K562 (cell line): Measurements from ENCODE around the gene DPP9. TPM values are rescaled to one million over a fixed set of nuclear protein-coding genes. Genes with fewer than 3 reads are reported as not detected.
A peak's percentile ranks its signal among the peaks of the same experiment; 100 is the strongest.

Experiments used
- BRD9 ChIP-seq: fragments of 450-650 bp; IDR thresholded peaks from 2 replicates; pipeline ENCODE4 v1.6.1; 2018; ENCODE audit warnings: low read depth; ENCODE audit not compliant: partially characterized antibody
- FOXA3 ChIP-seq, 2 experiments: fragments of 450-650 bp in 1 of 2; sonication (generic) in 1 of 2; formaldehyde crosslinking; IDR thresholded peaks in 1 of 2; conservative IDR thresholded peaks in 1 of 2; 2 replicates each; pipeline versions ENCODE4 v1.4.0 to v1.8.0; 2020 to 2022; ENCODE audit warnings: mild to moderate bottlenecking in 2 of 2, missing genetic modification reagents in 1 of 2
- GABPA ChIP-seq: fragments of 200-800 bp; sonication (Bioruptor generic); conservative IDR thresholded peaks from 2 replicates; pipeline ENCODE4 v1.6.1; 2016; ENCODE audit warnings: low read depth, missing genetic modification characterization, missing compliant biosample characterization
- GTF2E2 ChIP-seq: fragments of 200-800 bp; sonication (Bioruptor generic); IDR thresholded peaks from 2 replicates; pipeline ENCODE4 v1.6.1; 2016; ENCODE audit warnings: missing genetic modification characterization, missing compliant biosample characterization
- HMBOX1 ChIP-seq: sonication (generic); IDR thresholded peaks from 2 replicates; pipeline ENCODE4 v1.6.1; 2016
- JUNB ChIP-seq: fragments of 450-650 bp; formaldehyde crosslinking; conservative IDR thresholded peaks from 2 replicates; pipeline ENCODE4 v1.4.0; 2020; ENCODE audit warnings: mild to moderate bottlenecking
- KDM5B ChIP-seq: fragments of 200-600 bp; sonication (generic); IDR thresholded peaks from 2 replicates; pipeline ENCODE4 v1.6.1; 2012; ENCODE audit warnings: low read depth, mild to moderate bottlenecking, moderate library complexity, low read length, control low read depth, inconsistent platforms; ENCODE audit not compliant: insufficient replicate concordance
- MGA ChIP-seq: fragments of 450-650 bp; IDR thresholded peaks from 2 replicates; pipeline ENCODE4 v1.6.1; 2016; ENCODE audit warnings: mild to moderate bottlenecking, moderate library complexity
- MXI1 ChIP-seq: IDR thresholded peaks from 2 replicates; pipeline ENCODE4 v1.6.1; 2011; ENCODE audit warnings: low read depth, mild to moderate bottlenecking, improper control_type of control experiment, low read length
- NCOA6 ChIP-seq: fragments of 450-650 bp; IDR thresholded peaks from 2 replicates; pipeline ENCODE4 v1.6.1; 2017; ENCODE audit warnings: mild to moderate bottlenecking
- POLR2B ChIP-seq: fragments of 450-650 bp; IDR thresholded peaks from 2 replicates; pipeline ENCODE4 v1.6.1; 2018; ENCODE audit warnings: low read depth; ENCODE audit not compliant: partially characterized antibody
- RHOXF2B ChIP-seq: fragments of 250-450 bp; sonication (Bioruptor Pico); conservative IDR thresholded peaks from 2 replicates; pipeline ENCODE4 v1.5.1; 2021
- TCF15 ChIP-seq: fragments of 250-450 bp; sonication (Bioruptor Pico); IDR thresholded peaks from 2 replicates; pipeline ENCODE4 v1.8.0; 2022; ENCODE audit warnings: moderate library complexity, mild to moderate bottlenecking, inconsistent platforms
- YBX1 ChIP-seq: fragments of 450-650 bp; IDR thresholded peaks from 2 replicates; pipeline ENCODE4 v1.7.1; 2016; ENCODE audit warnings: mild to moderate bottlenecking
- ZNF184 ChIP-seq: sonication (generic); formaldehyde crosslinking; IDR thresholded peaks from 2 replicates; pipeline ENCODE4 v1.5.0; 2020; ENCODE audit warnings: missing genetic modification reagents
- ZNF24 ChIP-seq: fragments of 450-650 bp; IDR thresholded peaks from 2 replicates; pipeline ENCODE4 v1.6.1; 2016
- polyA plus RNA-seq, 8 experiments: library from polyadenylated mRNA; depleted of rRNA in 4 of 8; stranded (reverse) in 5 of 8; unstranded in 3 of 8; fragments of >200 nt; fragmentation: Nextera tagmentation in 2 of 8; fragmentation: Illumina TruSeq in 1 of 8; extraction: Ambion mirVana in 2 of 8; extraction: Trizol in 1 of 8; gene quantifications; 2 replicates each; pipeline versions ENCODE4 v1.2.1 to v1.2.3, GENCODE V29; 2011 to 2014; ENCODE audit warnings: inconsistent platforms in 1 of 8, missing spikeins in 1 of 8
- total RNA-seq, 7 experiments: library from RNA; depleted of rRNA in 6 of 7; stranded (reverse); fragments of >200 nt in 6 of 7; fragmentation: Illumina TruSeq in 2 of 7; extraction: Trizol in 2 of 7; gene quantifications; 2 replicates each; pipeline versions ENCODE4 v1.2.1 to v1.2.3, GENCODE V29; 2011 to 2021; ENCODE audit warnings: low replicate concordance in 1 of 7

The DPP9 gene
- total and polyA plus RNA-seq, 9 of the 15 experiments (the other 6 are each of a cell fraction or from before 2014, with no cell fraction given): 0.90 to 66.7 (median 24.5) TPM

GRCh38 chr19:4638828-4639530 lies 84.7 kb downstream of the DPP9 start, which contains the start of gene TNFAIP8L1 (continued):
- TF ChIP-seq MGA: no peak; the same call in 1 of the 2 replicates
- TF ChIP-seq POLR2B: no peak
- peak; percentile 20 for TF ChIP-seq KDM5B
- peak; percentile 98 for TF ChIP-seq BRD9
- no peak for TF ChIP-seq NCOA6
- TF ChIP-seq JUNB (CRISPR knock-in tag): no peak
- no peak for TF ChIP-seq YBX1
- peak; percentile 73; the same call in 1 of the 2 replicates for TF ChIP-seq MXI1
- TF ChIP-seq TCF15 (CRISPR knock-in tag): no peak
- peak; percentile 77 for TF ChIP-seq GABPA (tag)
- no peak for TF ChIP-seq RHOXF2B (CRISPR knock-in tag)
- TF ChIP-seq GTF2E2: no peak
- no peak for TF ChIP-seq ZNF184 (CRISPR knock-in tag)
- TF ChIP-seq FOXA3 (CRISPR knock-in tag; conservative IDR thresholded peaks at IDR 0.05 in 1 of 2, IDR thresholded peaks at IDR 0.05 in 1 of 2): 0 out of 4 replicates have a peak, but pooled peaks of 1 of the 2 experiments have one; percentile 14
- TF ChIP-seq ZNF24: no peak
- TF ChIP-seq HMBOX1: no peak
